GM21447 (cell line): ENCODE results near the gene RTL10.

Experiments
- ATAC-seq: cut with Tn5 transposase; IDR thresholded peaks from one replicate; pipeline ENCODE4 v1.9.1; 2021; ENCODE audit not compliant: unreplicated experiment

The RTL10 gene

DNA sequence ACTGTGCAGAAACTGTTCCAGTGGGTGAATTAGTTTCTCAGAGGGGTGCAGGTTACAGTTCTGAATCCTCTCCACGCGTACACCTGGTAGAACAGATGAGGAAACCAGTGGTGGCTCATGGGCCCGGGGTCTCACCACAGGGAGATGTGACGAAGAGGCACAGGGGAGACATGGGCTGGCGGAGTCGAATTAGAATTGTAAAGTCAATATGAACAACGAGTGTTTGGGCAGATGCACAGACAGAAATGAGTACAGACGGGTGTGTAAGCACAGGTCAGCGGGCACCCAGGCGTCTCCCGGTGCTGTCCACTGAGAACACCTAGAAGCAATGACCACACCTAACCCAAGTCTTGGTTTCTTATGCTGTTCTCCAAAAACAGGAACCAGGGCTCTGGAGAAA, 41.8 kb downstream of the RTL10 start:
- no peak for ATAC-seq

DNA sequence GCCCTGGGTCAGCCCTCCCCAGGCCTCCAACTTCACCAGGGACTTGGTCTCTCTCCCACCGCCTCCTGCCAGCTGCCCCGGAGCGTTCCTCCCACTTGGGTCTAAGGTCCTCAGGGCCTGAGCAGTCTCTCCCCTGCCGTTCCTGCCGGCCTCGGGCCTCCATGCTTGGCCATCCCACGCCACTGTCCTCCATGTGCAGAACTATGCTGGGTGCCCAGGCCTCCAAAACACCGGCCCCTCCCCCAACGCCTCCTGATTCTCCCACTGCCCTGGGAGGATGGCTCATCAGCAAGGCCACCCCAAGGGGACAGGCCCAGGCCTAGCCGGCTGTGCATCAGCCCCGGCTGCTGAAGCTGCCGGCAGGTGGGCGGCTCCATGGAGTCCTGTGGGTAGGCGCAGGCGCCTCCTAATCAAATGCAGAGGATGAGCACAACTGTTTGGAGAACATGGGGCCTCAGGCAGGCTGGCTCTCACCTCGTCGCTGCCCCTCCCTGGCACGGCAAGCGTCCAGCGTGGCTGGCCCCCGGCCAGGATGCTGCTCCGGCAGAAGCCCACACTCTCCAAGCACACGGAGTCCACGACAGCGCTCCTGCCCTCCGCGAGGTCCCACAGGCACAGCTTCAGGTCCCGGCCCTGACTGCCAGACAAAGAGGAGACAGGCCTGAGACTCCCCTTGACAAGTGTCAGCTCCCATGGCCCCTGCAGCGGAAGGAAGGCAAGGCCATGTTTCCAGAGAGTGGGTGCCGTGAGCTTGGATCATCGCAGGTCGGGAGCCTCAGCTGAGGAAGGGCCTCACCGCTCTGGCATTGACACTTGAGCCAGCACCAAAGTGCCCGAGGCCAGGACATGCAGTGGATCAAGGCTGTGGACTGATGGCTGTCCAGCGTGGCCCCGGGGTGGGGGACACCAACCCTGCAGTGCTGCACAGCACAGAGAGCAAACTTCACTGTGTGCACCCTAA, 42.6 kb downstream of the RTL10 start:
- no peak for ATAC-seq

DNA sequence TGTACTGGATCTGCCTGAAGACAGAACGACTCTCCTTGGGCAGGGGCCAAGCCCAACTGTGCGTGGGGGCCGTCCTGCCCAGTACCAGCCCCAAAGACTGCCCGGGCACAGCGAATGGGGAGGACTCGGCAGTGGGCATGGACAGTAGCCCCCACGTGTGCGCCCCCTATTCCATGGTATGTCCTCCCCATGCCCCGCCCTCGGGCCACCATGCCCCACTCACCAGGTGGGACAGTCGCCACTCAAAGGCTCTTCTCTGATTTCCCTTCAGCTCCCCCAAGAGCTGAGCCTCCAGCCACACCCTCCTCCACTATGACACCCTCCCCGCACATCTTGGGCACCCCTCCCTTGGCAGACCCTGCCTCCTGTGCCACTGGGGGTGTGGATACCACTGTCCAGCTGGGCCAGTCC, 43.5 kb downstream of the RTL10 start:
- ATAC-seq, result no peak

DNA sequence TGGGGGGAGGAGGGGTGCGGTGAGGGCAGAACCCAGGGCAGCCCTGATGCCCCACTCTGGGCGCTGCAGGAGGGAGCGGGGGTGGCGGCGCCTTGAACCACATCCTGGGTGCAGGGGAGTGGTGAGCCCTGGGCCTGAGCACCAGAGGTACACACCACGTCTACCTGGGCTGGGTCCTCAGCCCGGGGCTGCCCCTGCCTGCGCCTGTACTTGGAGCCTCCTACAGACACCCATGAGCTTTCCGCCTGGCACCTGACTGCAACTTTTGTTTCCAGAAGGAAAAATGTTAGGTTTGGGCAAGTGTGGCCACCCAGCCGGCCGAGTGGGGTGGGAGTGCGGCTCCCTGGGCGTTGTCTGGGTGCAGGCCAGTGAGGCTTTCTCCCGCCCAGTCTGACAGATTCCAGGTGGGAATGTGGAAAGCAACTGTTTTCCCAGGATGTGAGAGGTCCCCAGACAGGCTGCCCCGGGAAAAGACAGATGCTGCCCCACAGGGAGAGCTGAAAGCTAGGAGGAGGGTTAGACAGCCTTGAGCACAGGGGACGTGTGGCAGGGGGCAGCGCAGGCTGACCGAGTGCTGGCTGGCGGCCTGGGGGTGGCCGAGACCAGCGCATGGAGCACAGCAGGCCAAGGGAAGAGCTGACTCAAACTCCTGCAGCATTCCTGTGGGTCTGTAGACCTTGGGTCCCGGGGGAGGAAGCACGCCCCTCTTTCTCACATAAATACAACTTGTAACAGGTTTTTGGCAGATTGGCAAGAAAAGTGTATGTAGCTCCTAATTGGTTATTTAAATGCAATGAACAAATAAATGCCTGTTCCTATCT, 44.1 kb downstream of the RTL10 start:
- ATAC-seq, result no peak

DNA sequence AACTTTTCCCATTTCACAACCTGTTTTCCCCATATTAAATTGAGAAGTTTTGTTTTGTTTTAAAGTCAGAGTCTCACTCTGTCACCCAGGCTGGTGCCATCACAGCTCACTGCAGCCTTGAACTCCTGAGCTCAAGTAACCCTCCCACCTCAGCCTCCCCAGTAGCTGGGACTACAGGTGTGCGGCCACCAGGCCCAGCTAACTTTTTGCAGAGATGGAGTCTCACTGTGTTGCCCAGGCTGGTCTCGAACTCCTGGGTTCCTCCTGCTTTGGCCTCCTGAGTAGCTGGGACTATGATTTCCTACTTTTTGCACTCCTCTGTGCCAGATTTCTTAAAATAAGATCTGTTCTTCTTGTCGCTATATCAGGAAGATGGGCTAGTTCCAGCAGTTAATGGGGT, 44.9 kb downstream of the RTL10 start:
- no peak for ATAC-seq

DNA sequence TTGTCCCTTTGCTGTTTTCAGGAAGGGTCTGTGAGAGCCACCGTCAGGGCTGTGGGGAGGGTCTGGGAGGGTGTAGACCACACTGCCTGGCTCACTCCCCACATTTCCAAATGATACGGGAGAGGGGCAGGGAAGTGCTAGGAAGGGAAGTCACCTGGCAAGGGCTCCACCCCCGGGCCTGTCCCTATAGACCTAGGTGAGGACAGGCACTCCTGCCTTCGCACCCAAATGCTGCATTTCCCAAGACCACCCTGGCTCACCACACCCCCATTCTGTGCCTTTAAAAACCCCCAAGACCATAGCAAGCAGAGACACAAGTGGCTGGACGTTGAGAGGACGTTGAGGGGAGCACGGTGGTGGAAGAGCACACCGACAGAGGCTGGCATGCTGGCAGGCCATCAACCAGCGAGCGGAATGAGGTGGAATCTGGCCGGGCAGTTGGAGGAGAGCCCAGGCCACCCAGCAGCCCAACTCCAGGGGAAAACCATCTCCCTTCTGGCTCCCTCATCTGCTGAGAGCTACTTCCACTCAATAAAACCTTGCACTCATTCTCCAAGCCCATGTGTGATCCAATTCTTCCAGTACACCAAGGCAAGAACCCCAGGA, 45.7 kb downstream of the RTL10 start:
- ATAC-seq, result no peak

DNA sequence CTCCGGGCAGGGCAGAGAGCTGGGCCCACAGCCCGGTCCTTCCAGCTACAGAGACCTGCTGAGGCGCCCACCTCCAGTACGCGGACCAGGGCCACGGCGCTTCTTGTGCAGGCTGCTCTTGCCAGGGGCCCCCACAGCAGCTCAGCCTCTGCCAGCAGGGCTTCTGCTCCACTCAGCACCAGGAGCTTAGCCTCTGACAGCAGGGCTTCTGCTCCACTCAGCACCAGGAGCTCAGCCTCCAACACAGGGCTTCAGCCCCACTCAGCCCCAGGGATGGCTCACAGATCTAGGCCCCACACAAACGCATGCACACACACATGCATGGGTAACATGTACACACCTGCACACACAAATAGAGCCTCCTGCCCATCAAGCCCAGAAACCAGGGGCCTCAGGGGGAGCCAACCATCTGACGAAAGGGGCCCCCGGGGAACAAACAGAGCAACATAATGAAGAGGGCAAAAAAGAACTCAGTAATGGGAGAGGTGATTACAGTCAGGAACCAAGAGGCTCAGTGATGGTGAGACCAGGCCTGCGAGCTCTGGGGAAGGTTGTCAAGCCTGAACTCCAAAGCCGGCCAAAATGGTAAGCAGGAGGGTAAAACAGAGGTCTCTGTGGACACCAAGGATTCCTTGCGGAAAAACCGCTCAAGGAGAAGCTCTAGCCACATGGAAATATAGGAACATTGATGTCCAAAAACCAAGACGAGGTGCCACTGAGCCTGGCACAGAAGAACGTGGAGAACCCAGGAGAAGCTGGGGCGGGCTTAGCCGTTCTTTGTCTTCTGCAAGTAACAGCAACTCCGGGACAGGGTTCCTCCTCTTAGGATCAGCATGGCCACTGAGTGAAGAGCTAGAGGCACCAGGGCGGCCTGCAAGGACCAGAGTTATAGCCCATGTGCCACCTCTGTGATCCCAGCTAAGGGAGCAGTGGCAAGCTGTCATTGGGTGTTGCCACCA, 46.5 kb downstream of the RTL10 start:
- no peak for ATAC-seq

DNA sequence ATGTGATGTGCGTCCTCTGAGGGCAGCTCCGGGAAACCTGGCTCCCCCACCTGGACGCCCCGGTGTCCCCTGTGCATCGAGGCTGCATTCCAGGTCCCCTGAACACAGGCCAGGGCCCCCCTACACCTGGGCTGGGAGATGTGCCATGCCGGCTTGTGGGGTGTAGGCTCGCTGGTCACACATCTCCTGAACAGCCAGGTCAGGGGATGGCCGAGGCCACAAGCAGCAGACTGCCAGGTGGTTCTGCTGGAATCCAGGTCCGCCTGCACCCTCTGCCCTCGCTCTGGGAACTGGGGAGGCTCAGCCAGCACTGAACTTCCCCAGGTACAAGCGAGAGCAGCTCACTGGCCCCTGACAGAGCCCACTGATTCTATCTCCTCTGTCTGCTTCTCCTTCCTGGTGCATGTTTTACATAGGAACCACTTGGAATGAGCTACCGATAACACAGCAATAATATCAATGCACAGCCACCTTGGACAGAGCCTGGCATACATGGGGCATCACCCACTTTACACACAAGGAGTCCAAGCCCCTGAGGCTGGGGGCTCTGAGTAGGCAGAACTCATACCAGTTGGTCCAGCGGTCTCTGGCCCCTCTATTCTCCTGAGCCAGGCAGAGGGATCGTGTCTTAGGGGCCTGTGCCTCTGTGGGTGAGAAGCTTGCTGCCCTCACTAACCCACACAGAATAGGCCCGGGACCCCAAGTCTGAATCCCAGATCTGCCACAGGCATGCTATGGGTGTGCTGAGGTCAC, 47.3 kb downstream of the RTL10 start:
- no peak for ATAC-seq

DNA sequence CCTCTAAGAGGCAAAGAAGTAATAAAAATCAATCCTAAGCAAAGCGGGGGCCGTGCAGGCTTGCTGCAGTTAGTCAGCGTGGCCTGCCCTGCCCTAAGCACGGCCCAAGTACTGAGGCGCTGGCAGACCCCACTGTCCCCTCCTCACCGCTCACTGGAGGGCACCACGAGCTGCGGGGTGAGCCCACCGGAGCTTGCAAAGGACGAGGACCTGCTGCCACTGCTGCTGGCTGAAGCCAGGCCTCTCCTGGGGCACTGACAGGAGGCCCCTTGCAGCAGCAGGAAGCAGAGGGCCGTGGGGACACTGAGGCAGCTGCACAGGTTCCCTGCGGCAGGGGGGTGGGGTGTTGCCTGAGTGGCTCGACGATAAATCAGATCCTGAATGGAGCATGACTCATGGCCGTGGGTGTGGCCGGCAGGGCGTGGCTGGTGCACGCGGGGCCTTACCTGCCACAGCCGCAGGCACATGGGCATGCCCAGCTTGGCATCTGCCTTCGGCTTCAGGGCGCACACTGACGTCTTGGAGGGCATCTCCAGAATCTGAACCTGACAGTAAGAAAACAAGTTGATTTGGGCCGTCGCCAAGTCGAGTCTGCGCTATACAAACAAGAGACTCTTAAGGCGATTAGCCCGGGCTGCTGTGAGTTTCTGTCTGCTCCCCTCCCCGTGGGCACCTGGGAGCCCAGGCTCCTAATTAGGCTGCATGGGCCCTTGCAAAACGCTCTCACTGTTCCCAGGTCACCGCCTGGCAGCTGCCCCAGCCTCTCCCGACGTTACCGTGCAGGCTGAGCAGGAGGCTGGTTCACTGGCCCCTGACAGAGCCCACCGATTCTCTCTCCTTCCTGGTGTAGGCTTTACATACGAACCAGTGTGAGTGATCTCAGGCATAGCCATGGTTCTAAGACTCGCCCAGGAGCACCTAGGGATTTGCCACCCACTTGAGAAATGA, 48.2 kb downstream of the RTL10 start:
- no peak for ATAC-seq

DNA sequence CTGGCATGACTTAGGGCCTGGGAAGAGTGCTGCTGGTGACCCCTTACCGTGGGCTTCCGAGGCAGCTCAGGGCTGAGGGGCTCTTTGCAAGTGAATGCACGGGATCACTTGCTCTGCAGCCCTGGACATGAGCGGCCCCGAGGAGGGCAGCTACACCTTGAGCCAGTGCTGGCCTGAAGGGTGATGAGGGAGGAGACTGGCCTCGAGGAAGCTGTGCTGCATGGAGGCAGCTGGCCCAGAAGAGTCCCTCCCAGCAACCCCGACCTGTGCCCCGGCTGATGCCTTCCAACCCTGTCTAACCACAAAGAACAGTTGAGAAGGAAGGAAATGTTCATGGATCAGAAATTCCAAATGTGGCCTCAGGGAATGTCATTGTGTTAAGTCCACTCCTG, 48.9 kb downstream of the RTL10 start:
- no peak for ATAC-seq
